Type B pancreatic cell (in vitro differentiated cells): ENCODE measurements around the gene ANKRD36C. TPM values are rescaled to one million over a fixed set of nuclear protein-coding genes. Genes with fewer than 3 reads are reported as not detected.
"Not testable (repeated sequence)": the region's sequence is repeated elsewhere in the genome, so short reads cannot be mapped to it uniquely, and the experiment has no call there.

Experiments
- DNase-seq: peaks from one replicate; pipeline ENCODE4 v3.0.0; 2021; ENCODE audit warnings: mixed read lengths; ENCODE audit not compliant: unreplicated experiment; ENCODE audit errors: extremely low spot score
- H3K27ac Mint-ChIP-seq: 2 replicates; pipeline ENCODE4 v1.8.0; 2021; ENCODE audit warnings: mild to moderate bottlenecking, mixed read lengths
- H3K27me3 Mint-ChIP-seq: 2 replicates; pipeline ENCODE4 v1.8.0; 2021; ENCODE audit warnings: mixed read lengths
- H3K36me3 Mint-ChIP-seq: 2 replicates; pipeline ENCODE4 v1.8.0; 2021; ENCODE audit warnings: mixed read lengths
- H3K4me1 Mint-ChIP-seq: one replicate; pipeline ENCODE4 v1.8.0; 2021; ENCODE audit warnings: mixed read lengths; ENCODE audit not compliant: unreplicated experiment
- H3K4me3 Mint-ChIP-seq: 2 replicates; pipeline ENCODE4 v1.8.0; 2021; ENCODE audit warnings: mild to moderate bottlenecking, mixed read lengths
- H3K9me3 Mint-ChIP-seq: 2 replicates; pipeline ENCODE4 v1.8.0; 2021; ENCODE audit warnings: mixed read lengths
- total RNA-seq: library from RNA; stranded (reverse); gene quantifications from 2 replicates; pipeline ENCODE4 v1.2.1, GENCODE V29; 2021; ENCODE audit warnings: low replicate concordance

The ANKRD36C gene
- total RNA-seq, 1 donor from 2014 or later: 47.0 TPM

DNA sequence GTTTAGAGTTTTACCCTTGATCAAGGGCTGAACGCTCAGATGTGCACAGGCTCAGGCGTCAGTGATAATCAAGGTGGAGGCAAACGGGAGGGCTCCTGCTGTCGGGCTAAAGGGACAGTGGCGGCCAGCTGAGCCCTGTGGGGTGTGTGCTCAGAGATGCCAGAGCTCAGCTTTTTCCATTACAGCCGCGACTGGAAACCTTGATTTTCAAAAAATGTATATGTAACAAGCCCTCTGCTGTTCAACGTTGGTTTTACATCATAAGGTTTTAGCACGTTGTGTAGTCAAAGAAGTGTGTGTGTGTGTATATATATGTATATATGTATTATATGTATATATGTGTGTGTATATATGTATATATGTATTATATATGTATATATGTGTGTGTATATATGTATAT lies 201.4 kb downstream of the ANKRD36C start:
- H3K36me3 Mint-ChIP-seq, H3K9me3 Mint-ChIP-seq, H3K27me3 Mint-ChIP-seq, H3K27ac Mint-ChIP-seq, H3K4me3 Mint-ChIP-seq, H3K4me1 Mint-ChIP-seq, DNase-seq: not testable (repeated sequence)

DNA sequence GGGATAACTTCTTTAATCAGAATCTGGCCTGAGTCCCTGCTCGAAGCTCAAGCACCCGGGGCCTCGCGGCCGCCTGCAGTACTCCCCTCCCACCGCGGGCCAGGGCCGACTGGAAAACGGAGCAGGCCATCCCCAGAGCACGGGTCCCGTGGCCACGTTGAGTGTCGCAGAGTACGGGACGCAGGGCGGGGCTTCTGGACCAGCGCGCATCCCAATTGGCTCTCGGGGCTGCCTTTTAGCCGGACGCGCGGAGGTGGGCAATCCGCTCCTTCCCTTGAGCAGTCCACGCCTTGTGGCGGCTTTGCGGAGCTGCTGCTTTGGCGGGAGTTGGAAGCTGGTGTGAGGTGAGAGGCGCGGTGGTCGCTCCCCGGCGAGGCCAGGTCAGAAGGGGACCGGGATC lies 202.2 kb downstream of the ANKRD36C start:
- not testable (repeated sequence) for H3K9me3 Mint-ChIP-seq, H3K4me1 Mint-ChIP-seq, H3K4me3 Mint-ChIP-seq, H3K36me3 Mint-ChIP-seq, H3K27ac Mint-ChIP-seq, H3K27me3 Mint-ChIP-seq, DNase-seq

DNA sequence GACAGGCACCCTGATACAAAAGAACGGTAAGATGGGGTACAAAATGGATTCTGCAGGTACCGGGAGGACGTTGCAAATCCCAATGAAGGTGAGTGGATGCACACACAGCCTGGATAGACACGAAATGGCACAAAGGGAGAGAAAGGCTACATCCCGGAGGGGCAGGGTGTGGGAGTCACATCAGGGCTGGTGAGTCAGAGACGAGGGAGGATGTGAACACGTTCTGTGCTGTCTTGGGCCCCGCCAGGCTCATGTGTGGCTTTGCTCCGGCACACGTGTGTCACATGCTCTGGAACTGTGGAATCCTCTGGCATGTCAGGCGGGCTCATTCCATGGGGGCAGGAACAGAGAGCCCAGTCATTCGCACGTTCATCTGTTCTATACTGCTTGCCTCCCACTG lies 203.0 kb downstream of the ANKRD36C start:
- not testable (repeated sequence) for H3K9me3 Mint-ChIP-seq, H3K27ac Mint-ChIP-seq, H3K4me3 Mint-ChIP-seq, DNase-seq, H3K27me3 Mint-ChIP-seq, H3K36me3 Mint-ChIP-seq, H3K4me1 Mint-ChIP-seq

Other genes starting within 250 kb of the ANKRD36C start
- 0.39 TPM in 1 of 2 replicates, not detected in the other for gene GPAT2, start 43.1 kb upstream of the ANKRD36C start, total RNA-seq
- 2.4 and 13.9 TPM in 2 replicates for gene ADRA2B, start 124.7 kb upstream of the ANKRD36C start, total RNA-seq
- 0.93 TPM in 1 of 2 replicates, not detected in the other for gene ASTL, start 146.7 kb upstream of the ANKRD36C start, total RNA-seq
- 4.3 and 4.5 TPM in 2 replicates for gene DUSP2, start 153.6 kb upstream of the ANKRD36C start, total RNA-seq
- gene STARD7, start 217.0 kb upstream of the ANKRD36C start, total RNA-seq: 133 and 146 TPM in 2 replicates